Measurements from ENCODE around the gene NUBP2.

Gene NUBP2

DNA sequence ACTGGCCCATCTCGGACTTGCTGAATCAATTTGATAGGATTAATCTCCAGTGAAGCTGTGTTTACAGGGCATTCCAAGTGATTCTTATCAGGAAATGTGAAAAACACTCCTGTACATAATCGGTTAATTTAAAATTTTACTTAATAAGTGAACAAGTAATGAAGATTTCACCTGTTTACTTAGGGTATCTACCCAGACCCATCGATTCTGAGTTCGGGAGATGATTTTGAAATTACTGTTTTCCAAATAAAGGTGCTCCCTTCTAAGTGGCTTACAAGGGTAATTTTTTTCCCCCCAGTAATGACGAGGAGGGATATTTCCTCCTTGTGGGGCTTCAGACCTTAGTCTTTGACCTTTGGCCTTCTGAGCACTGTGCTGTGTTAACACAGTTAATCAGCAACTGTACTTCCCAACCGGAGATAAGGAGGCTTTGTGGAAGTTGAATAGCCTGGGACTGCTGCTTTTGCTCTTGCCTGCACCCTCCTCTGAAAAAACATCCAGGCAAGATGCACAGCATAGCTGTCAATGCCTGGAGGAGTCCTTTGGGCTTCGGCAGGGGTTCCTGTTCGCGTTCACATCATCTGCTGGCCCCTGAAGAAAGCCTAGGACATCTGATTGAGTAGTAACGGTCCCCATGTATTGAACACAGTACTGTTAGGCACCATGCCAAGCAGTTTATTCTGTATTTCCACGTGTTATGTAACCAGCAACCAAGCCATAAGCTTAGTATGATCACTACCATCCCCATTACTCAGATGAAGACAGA is 46.1 kb downstream of the NUBP2 start:
- DNase-seq (ENCODE audit: low read depth) = no peak

DNA sequence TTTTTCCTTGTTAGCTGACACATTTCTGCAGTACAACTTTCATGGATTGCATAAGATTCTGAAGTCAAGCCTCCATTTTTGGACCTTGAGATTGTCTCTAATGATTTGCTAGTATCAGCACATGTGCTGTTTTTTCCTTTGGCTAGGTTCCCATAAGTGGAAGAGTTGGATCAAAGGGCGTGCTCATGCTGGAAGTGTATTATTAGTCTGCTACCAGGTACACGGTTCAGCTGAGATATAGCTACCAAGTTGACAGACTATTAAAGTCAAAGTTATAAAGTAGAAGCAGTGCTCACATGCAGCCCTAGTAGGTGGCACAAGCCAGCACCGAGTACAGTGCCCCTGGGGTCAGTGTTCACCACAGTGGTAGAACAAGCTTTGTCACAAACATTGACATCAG is 47.5 kb downstream of the NUBP2 start:
- no peak for DNase-seq (ENCODE audit: low read depth)

DNA sequence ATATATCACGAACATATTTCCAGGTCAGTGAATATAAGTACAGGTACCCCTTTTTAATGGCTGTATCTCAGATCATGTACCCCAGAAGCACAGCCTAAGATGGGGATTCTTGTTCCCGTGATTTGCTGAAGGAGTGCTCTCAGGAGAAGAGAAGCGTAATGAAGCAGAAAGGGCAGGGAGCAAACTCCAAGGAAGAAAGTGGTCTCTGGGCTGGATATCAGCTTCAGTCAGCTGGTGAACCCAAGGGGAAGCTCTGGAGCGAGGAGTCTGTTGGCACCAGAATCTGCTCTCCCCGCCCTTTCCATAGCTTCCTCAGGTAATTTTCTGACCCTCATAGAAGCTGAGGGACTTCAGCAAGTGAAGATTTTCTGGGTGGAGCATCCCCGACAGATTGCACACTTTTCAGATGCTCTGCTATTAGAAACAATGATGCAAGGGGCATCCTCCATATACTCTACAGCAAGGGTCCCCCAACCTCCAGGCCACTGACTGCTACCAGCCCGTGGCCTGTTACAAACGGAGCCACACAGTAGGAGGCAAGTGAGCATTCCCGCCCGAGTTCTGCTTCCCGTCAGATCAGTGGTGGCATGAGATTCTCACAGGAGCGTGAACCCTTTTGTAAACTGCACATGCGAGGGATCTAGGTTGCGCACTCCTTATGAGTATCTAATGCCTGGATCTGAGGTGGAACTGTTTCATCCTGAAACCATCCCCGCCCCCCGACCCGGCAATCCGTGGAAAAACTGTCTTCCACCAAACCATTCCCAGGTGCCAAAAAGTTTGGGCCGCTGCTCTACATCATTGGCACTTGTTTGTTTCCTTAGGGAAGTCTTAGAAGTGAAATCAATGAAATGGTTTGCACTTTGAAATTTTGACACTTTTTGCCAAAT is 48.7 kb downstream of the NUBP2 start:
- DNase-seq (ENCODE audit: low read depth) = no peak

DNA sequence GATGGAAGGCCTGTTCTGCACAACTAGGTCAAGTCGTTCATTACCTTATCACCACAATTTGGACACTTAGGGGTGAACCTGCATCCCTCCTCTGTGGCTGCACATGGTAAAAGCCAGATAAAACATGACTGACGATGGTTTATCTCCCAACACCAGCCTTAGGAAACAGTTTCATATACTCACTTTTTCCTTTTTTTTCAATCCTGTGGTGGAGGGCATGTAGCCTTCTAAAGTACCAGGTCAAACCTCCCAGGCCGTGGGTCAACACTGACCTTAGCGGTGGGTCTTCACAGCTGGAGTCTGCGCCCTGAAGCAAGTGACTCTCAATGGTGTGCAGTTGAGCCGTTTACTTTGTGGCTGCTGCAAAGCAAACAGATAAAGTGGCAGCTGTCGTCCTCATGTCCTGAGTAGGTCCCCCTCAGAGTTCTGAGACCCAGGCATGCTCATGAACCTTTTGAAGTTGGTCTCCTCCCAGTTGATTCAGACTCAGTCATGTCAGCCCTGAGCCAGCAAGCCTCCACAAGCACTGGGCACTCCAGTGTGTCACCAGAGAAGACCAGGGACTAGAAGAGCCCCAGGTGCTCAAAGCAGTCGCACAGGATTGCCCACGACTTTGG is 50.2 kb downstream of the NUBP2 start:
- DNase-seq (ENCODE audit: low read depth) = no peak

DNA sequence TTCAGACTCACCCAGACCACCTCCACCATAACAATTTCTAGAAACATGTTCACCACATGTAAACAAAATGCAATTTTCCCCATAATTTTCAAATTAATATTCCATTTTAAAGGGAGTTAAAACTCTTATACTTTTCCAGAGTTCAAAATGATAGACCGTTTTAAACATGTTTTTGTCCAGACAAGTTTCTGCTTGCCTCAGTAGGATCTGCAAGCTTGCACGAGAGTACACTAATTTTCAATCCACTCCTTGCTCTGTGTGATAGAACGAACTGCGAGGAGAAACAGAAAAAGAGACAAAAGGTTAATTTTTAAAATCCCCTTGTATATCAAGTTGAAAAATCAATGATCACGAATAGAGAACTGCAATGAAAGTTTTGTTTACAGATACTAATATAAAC is 51.3 kb downstream of the NUBP2 start:
- no peak for DNase-seq (ENCODE audit: low read depth)

Data from stimulated activated CD8-positive, alpha-beta memory T cell treated with anti-CD3 and anti-CD28 coated beads, Interleukin-15, amount 100 ng/mL, for 24 hours (primary cell).